Measurements from ENCODE around the gene GAREM2.

The GAREM2 gene

DNA sequence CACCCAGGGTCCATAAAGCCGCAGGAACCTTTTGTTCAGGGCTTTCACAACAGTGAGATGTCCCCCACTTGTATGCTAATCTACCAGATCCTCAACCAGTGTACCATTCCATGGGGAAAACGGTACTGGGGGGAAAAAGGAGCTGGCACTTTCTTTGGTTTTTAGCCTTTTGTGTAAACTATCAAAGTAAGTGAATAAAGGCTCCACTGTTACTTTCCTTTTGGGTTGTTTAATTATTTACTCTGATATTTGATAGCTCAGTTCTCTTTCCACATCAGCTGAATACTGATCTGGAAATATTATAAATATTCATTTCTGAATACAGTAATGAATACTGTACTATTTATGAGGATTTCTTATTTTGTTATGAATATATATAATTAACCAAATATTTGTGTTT, 51.2 kb downstream of the GAREM2 start:
- in situ Hi-C loops (cut with HindIII; ENCODE audit: low sequenced_read_pairs), result no loop called here

GRCh38 chr2:26229595-26229994, 56.7 kb downstream of the GAREM2 start:
- in situ Hi-C loops (cut with HindIII; ENCODE audit: low sequenced_read_pairs), result no loop called here

- in situ Hi-C loops (cut with HindIII; ENCODE audit: low sequenced_read_pairs), result no loop called here
Measured at GRCh38 chr2:26230806-26231205, 57.9 kb downstream of the GAREM2 start.

GRCh38 chr2:26235089-26235488, 62.2 kb downstream of the GAREM2 start:
- in situ Hi-C loops (cut with HindIII; ENCODE audit: low sequenced_read_pairs), result no loop called here

GRCh38 chr2:26237868-26238267, 65.0 kb downstream of the GAREM2 start:
- in situ Hi-C loops (cut with HindIII; ENCODE audit: low sequenced_read_pairs), result no loop called here

GRCh38 chr2:26238311-26238958, 65.5 kb downstream of the GAREM2 start:
- in situ Hi-C loops (cut with HindIII; ENCODE audit: low sequenced_read_pairs), result no loop called here
